ENCODE data around the gene LCNL1.

LCNL1 gene

DNA sequence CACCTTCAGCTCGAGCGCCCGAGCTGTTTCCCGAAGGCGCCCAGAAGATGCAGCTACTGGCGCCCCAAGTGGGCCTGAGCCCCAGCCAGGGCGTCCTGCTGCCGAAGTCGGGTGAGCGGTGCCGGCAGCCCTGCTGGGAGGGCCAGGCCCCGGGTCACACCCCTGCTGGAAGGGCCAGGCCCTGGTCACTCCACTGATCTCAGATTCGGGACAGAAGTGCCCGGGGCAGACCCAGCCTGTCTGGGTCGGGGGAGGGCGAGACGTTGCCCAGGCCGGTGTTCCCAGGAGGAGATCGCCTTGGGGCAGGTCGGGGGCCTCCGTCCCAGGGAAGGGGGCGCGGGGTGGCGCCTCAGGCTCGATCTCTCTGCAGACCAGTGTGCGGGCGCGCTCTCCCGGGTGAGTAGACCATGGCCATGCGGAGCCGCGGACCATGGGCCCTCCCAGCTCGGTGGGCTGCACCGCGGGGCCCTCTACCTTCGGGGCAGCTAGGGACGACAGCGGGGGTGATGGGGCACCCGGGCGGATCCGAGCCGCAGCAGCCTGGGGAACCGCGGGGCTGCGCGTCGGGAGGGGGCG, 2.3 kb downstream of the LCNL1 start:
- DNase-seq (ENCODE audit: low spot score) (no peak), ATAC-seq (ENCODE audit: low read depth) (no peak)
- H3K27me3 ChIP-seq (ENCODE audit: insufficient read depth, poor library complexity, severe bottlenecking): peaks cover 14% of the 10 kb centered on the region
- TF ChIP-seq, protein P1, sequence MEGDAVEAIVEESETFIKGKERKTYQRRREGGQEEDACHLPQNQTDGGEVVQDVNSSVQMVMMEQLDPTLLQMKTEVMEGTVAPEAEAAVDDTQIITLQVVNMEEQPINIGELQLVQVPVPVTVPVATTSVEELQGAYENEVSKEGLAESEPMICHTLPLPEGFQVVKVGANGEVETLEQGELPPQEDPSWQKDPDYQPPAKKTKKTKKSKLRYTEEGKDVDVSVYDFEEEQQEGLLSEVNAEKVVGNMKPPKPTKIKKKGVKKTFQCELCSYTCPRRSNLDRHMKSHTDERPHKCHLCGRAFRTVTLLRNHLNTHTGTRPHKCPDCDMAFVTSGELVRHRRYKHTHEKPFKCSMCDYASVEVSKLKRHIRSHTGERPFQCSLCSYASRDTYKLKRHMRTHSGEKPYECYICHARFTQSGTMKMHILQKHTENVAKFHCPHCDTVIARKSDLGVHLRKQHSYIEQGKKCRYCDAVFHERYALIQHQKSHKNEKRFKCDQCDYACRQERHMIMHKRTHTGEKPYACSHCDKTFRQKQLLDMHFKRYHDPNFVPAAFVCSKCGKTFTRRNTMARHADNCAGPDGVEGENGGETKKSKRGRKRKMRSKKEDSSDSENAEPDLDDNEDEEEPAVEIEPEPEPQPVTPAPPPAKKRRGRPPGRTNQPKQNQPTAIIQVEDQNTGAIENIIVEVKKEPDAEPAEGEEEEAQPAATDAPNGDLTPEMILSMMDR (IDR thresholded peaks at IDR 0.05; ENCODE audit: poor library complexity, severe bottlenecking): no peak
- H3K36me3 ChIP-seq (ENCODE audit: low read depth): no peaks in the 10 kb centered on the region
- H3K4me1 ChIP-seq (ENCODE audit: insufficient read depth, poor library complexity, severe bottlenecking): no peaks in the 10 kb centered on the region
- no peak overlapping the region for H3K27ac ChIP-seq (ENCODE audit: poor library complexity, severe bottlenecking)
- no peak overlapping the region for H3K4me3 ChIP-seq (ENCODE audit: severe bottlenecking)
- H3K9me3 ChIP-seq (ENCODE audit: severe bottlenecking): no peaks in the 10 kb centered on the region

- Histone ChIP-seq H3K27ac (ENCODE audit: poor library complexity, severe bottlenecking) (no peak overlapping the region), H3K4me1 (ENCODE audit: insufficient read depth, poor library complexity, severe bottlenecking) (no peaks in the 10 kb centered on the region), H3K4me3 (ENCODE audit: severe bottlenecking) (no peak overlapping the region), H3K27me3 (ENCODE audit: insufficient read depth, poor library complexity, severe bottlenecking) (peaks cover 14% of the 10 kb centered on the region), H3K9me3 (ENCODE audit: severe bottlenecking) (no peaks in the 10 kb centered on the region), H3K36me3 (ENCODE audit: low read depth) (no peaks in the 10 kb centered on the region)
- TF ChIP-seq, protein P1 (IDR thresholded peaks at IDR 0.05; ENCODE audit: poor library complexity, severe bottlenecking): no peak
- DNase-seq (ENCODE audit: low spot score): no peak
- no peak for ATAC-seq (ENCODE audit: low read depth)
These were observed 3.1 kb downstream of the LCNL1 start for GRCh38 chr9:136985853-136986252.

GRCh38 chr9:136988872-136989271, 6.1 kb downstream of the LCNL1 start:
- no peaks in the 10 kb centered on the region for H3K4me1 ChIP-seq (ENCODE audit: insufficient read depth, poor library complexity, severe bottlenecking)
- H3K36me3 ChIP-seq (ENCODE audit: low read depth): peaks cover 1% of the 10 kb centered on the region; the same call in 1 of the 2 replicates
- DNase-seq (ENCODE audit: low spot score): no peak
- no peak overlapping the region for H3K27ac ChIP-seq (ENCODE audit: poor library complexity, severe bottlenecking)
- H3K4me3 ChIP-seq (ENCODE audit: severe bottlenecking): no peak overlapping the region
- ATAC-seq (ENCODE audit: low read depth): no peak
- TF ChIP-seq, protein P1 (IDR thresholded peaks at IDR 0.05; ENCODE audit: poor library complexity, severe bottlenecking): no peak
- H3K27me3 ChIP-seq (ENCODE audit: insufficient read depth, poor library complexity, severe bottlenecking): peaks cover 14% of the 10 kb centered on the region
- H3K9me3 ChIP-seq (ENCODE audit: severe bottlenecking): no peaks in the 10 kb centered on the region

GRCh38 chr9:136990242-136990911, 7.6 kb downstream of the LCNL1 start:
- DNase-seq (ENCODE audit: low spot score) (no peak), ATAC-seq (ENCODE audit: low read depth) (no peak)
- Histone ChIP-seq H3K4me1 (ENCODE audit: insufficient read depth, poor library complexity, severe bottlenecking) (no peaks in the 10 kb centered on the region), H3K27me3 (ENCODE audit: insufficient read depth, poor library complexity, severe bottlenecking) (peaks cover 4% of the 10 kb centered on the region), H3K36me3 (ENCODE audit: low read depth) (peaks cover 4% of the 10 kb centered on the region; the same call in 1 of the 2 replicates), H3K9me3 (ENCODE audit: severe bottlenecking) (no peaks in the 10 kb centered on the region), H3K4me3 (ENCODE audit: severe bottlenecking) (no peak overlapping the region), H3K27ac (ENCODE audit: poor library complexity, severe bottlenecking) (no peak overlapping the region)
- TF ChIP-seq, protein P1 (IDR thresholded peaks at IDR 0.05; ENCODE audit: poor library complexity, severe bottlenecking): no peak

Measured in RWPE2 (cell line).